ENCODE data around the gene DHCR24. TPM values are rescaled to one million over a fixed set of nuclear protein-coding genes. Genes with fewer than 3 reads are reported as not detected.

The DHCR24 gene
- total RNA-seq, 1 experiment from 2014 or later = 337 TPM

DNA sequence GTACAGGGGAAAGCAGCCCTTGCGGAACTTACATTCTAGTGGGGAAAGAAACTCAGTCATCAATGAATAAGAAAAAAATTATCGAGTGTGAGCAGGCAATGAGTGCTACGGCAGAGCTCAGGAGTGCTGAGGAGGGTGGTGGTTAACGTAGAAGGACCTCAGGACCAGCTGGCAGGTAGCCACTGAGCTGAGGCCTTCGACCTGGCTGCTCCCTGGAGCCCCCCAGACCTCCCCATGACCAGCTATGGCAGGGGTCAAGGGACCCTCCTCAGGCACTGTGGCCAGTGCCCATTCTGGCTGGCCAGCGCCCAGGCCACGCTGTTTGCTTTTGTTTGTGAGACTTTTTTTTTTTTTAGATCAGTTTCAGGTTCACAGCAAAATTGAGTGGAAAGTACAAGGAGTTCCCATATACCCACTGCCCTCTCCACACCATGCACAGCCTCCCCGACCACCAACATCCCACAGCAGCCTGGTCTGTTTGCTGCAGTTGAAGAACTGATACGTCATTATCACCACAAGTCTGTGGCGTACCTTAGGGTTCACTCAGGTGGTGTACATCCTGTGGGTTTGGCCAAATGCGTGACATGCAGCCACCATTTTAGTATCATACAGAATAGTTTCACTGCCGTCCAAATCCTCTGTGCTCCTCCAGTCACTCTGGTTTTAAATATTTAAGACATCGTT lies 74.1 kb downstream of the DHCR24 start:
- peak overlapping the region; percentile 29 for H3K4me3 Mint-ChIP-seq
- CTCF ChIA-PET = interaction anchor here (0.8 to 2.6 kb wide), 8 partner anchors 12 to 731 kb away, joined by 3 to 12 read pairs (median 4); partner anchors contain the start of gene TTC22
- DNase-seq (ENCODE audit: low spot score) = no peak

DNA sequence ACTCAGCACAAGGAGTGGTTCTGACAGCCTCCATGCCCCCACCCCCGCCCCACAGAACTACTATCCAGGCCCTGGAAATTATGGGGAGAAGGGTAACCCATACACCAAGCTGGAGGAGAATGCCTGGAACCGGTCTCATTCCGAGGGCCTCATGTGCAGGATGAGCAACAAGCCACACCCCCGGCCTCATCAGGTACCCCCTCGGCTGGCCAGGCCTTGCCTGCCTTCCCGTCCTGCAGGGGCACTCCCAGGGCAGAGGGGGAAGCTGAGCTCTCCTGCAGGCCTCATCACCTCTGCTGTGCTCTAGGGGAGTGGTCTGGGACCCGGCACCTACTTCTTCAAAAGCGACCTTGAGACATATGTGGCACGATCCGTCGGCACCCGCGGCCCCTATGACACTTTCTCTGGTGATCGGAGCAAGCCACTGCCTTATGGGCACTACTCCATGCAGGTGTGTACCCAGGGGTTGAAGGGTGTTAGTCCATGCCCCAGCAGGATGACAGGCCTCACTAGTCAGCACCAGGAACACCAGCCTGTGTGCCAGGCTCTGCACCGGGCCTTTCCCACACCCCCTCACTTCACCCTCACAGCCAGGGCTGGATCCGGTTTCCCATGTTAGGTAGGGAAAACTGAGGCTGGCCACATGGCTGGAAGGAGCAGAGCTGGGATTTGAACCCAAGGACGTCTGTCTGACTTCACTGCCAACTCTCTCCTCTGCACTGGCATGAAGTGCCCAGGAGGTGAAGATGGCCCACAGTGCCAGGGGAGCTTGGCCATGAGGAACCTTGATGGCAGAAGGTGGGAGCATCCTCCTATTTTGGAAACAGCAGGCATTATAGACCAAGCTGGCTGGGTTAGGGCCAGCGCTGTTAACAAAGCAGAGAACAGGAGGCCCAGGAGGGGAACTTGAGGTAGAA lies 75.0 kb downstream of the DHCR24 start:
- CTCF ChIA-PET = interaction anchor here (1.2 to 2.6 kb wide), 3 partner anchors 11 to 323 kb away, joined by 3 to 11 read pairs (median 4); partner anchors contain the start of gene TTC22
- peaks cover 27% of the 10 kb centered on the region for H3K4me1 Mint-ChIP-seq
- no peaks in the 10 kb centered on the region for H3K9me3 Mint-ChIP-seq
- ATAC-seq (no peak), DNase-seq (ENCODE audit: low spot score) (no peak)
- H3K27ac Mint-ChIP-seq = no peak overlapping the region
- no peaks in the 10 kb centered on the region for H3K36me3 Mint-ChIP-seq
- peaks cover 7% of the 10 kb centered on the region; the same call in 1 of the 2 replicates for H3K27me3 Mint-ChIP-seq (ENCODE audit: low read depth)
- POLR2A ChIA-PET = no interaction called here
- H3K4me3 Mint-ChIP-seq = no peak overlapping the region
- no peak for TF ChIP-seq ZBTB21 (CRISPR knock-in tag; IDR thresholded peaks at IDR 0.05; ENCODE audit: borderline replicate concordance)
- TF ChIP-seq, protein P1, sequence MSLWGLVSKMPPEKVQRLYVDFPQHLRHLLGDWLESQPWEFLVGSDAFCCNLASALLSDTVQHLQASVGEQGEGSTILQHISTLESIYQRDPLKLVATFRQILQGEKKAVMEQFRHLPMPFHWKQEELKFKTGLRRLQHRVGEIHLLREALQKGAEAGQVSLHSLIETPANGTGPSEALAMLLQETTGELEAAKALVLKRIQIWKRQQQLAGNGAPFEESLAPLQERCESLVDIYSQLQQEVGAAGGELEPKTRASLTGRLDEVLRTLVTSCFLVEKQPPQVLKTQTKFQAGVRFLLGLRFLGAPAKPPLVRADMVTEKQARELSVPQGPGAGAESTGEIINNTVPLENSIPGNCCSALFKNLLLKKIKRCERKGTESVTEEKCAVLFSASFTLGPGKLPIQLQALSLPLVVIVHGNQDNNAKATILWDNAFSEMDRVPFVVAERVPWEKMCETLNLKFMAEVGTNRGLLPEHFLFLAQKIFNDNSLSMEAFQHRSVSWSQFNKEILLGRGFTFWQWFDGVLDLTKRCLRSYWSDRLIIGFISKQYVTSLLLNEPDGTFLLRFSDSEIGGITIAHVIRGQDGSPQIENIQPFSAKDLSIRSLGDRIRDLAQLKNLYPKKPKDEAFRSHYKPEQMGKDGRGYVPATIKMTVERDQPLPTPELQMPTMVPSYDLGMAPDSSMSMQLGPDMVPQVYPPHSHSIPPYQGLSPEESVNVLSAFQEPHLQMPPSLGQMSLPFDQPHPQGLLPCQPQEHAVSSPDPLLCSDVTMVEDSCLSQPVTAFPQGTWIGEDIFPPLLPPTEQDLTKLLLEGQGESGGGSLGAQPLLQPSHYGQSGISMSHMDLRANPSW (CRISPR knock-in tag; conservative IDR thresholded peaks at IDR 0.05; ENCODE audit: low read depth) = no peak
- TF ChIP-seq, protein P2, sequence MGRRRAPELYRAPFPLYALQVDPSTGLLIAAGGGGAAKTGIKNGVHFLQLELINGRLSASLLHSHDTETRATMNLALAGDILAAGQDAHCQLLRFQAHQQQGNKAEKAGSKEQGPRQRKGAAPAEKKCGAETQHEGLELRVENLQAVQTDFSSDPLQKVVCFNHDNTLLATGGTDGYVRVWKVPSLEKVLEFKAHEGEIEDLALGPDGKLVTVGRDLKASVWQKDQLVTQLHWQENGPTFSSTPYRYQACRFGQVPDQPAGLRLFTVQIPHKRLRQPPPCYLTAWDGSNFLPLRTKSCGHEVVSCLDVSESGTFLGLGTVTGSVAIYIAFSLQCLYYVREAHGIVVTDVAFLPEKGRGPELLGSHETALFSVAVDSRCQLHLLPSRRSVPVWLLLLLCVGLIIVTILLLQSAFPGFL (CRISPR knock-in tag; IDR thresholded peaks at IDR 0.05; ENCODE audit: borderline replicate concordance) = no peak
- TF ChIP-seq SOX15 (CRISPR knock-in tag; IDR thresholded peaks at IDR 0.05) = no peak
- TF ChIP-seq, protein P3, sequence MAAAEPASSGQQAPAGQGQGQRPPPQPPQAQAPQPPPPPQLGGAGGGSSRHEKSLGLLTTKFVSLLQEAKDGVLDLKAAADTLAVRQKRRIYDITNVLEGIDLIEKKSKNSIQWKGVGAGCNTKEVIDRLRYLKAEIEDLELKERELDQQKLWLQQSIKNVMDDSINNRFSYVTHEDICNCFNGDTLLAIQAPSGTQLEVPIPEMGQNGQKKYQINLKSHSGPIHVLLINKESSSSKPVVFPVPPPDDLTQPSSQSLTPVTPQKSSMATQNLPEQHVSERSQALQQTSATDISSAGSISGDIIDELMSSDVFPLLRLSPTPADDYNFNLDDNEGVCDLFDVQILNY (CRISPR knock-in tag; IDR thresholded peaks at IDR 0.05) = no peak
- no peak for TF ChIP-seq ZNF219 (CRISPR knock-in tag; IDR thresholded peaks at IDR 0.05; ENCODE audit: borderline replicate concordance)
- no peak for TF ChIP-seq NR1H2 (CRISPR knock-in tag; IDR thresholded peaks at IDR 0.05)
- no peak for TF ChIP-seq ESRRA (CRISPR knock-in tag; IDR thresholded peaks at IDR 0.05; ENCODE audit: borderline replicate concordance)
- TF ChIP-seq MYBL2 (CRISPR knock-in tag; IDR thresholded peaks at IDR 0.05) = no peak
- TF ChIP-seq, protein P4, sequence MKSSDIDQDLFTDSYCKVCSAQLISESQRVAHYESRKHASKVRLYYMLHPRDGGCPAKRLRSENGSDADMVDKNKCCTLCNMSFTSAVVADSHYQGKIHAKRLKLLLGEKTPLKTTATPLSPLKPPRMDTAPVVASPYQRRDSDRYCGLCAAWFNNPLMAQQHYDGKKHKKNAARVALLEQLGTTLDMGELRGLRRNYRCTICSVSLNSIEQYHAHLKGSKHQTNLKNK (CRISPR knock-in tag; IDR thresholded peaks at IDR 0.05) = no peak
- TF ChIP-seq TEAD4 (CRISPR knock-in tag; IDR thresholded peaks at IDR 0.05) = no peak
- no peak for TF ChIP-seq NR3C1 (CRISPR knock-in tag; conservative IDR thresholded peaks at IDR 0.05; ENCODE audit: low read depth)
- no peak for TF ChIP-seq ZNF671 (CRISPR knock-in tag; IDR thresholded peaks at IDR 0.05)
- TF ChIP-seq NFATC4 (CRISPR knock-in tag; IDR thresholded peaks at IDR 0.05) = no peak
- TF ChIP-seq GTF2I (CRISPR knock-in tag; conservative IDR thresholded peaks at IDR 0.05) = no peak
- no peak for TF ChIP-seq KAT7 (CRISPR knock-in tag; IDR thresholded peaks at IDR 0.05; ENCODE audit: borderline replicate concordance)
- no peak for TF ChIP-seq ZNF232 (CRISPR knock-in tag; IDR thresholded peaks at IDR 0.05)
- TF ChIP-seq EMX1 (CRISPR knock-in tag; IDR thresholded peaks at IDR 0.05) = no peak

More for the DNA sequence above, 74.1 kb downstream of the DHCR24 start:
- Mint-ChIP-seq H3K27ac (no peak overlapping the region), H3K27me3 (ENCODE audit: low read depth) (peaks cover 7% of the 10 kb centered on the region; the same call in 1 of the 2 replicates), H3K36me3 (no peaks in the 10 kb centered on the region), H3K9me3 (no peaks in the 10 kb centered on the region), H3K4me1 (peaks cover 27% of the 10 kb centered on the region)
- POLR2A ChIA-PET = no interaction called here
- ATAC-seq = no peak
- TF ChIP-seq HMGA2 (CRISPR knock-in tag; IDR thresholded peaks at IDR 0.05) (no peak), ZNF121 (CRISPR knock-in tag; IDR thresholded peaks at IDR 0.05) (no peak), RORB (CRISPR knock-in tag; IDR thresholded peaks at IDR 0.05) (no peak), FOXJ3 (CRISPR knock-in tag; IDR thresholded peaks at IDR 0.05; ENCODE audit: borderline replicate concordance) (no peak), ATF1 (CRISPR knock-in tag; IDR thresholded peaks at IDR 0.05) (no peak)
- TF ChIP-seq, protein P5, sequence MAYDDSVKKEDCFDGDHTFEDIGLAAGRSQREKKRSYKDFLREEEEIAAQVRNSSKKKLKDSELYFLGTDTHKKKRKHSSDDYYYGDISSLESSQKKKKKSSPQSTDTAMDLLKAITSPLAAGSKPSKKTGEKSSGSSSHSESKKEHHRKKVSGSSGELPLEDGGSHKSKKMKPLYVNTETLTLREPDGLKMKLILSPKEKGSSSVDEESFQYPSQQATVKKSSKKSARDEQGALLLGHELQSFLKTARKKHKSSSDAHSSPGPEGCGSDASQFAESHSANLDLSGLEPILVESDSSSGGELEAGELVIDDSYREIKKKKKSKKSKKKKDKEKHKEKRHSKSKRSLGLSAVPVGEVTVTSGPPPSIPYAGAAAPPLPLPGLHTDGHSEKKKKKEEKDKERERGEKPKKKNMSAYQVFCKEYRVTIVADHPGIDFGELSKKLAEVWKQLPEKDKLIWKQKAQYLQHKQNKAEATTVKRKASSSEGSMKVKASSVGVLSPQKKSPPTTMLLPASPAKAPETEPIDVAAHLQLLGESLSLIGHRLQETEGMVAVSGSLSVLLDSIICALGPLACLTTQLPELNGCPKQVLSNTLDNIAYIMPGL (CRISPR knock-in tag; IDR thresholded peaks at IDR 0.05) = no peak
- TF ChIP-seq, protein P6, sequence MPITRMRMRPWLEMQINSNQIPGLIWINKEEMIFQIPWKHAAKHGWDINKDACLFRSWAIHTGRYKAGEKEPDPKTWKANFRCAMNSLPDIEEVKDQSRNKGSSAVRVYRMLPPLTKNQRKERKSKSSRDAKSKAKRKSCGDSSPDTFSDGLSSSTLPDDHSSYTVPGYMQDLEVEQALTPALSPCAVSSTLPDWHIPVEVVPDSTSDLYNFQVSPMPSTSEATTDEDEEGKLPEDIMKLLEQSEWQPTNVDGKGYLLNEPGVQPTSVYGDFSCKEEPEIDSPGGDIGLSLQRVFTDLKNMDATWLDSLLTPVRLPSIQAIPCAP (CRISPR knock-in tag; IDR thresholded peaks at IDR 0.05) = no peak
